IMR-90 (cell line): ENCODE measurements around the gene HMGB2. TPM values are rescaled to one million over a fixed set of nuclear protein-coding genes. Genes with fewer than 3 reads are reported as not detected.

Experiments used
- ATAC-seq: fragments of 200-7000 bp; cut with Tn5 transposase; 2 replicates; pipeline ENCODE4 v1.9.1; 2020; ENCODE audit warnings: low read depth, mild to moderate bottlenecking, moderate library complexity
- Bru-seq: library from RNA; stranded (reverse); fragments of 400-500 nt; gene quantifications from one replicate; lab custom pipeline; 2021; lab: Mats Ljungman, UMichigan
- BruChase-seq, 2 experiments: library from RNA; stranded (reverse); fragments of 400-500 nt; gene quantifications; one replicate each; lab custom pipeline; 2021; lab: Mats Ljungman, UMichigan
- BruUV-seq: library from RNA; stranded (reverse); fragments of 400-500 nt; replicated peaks from 2 replicates; lab custom pipeline; 2021; lab: Mats Ljungman, UMichigan
- CTCF ChIA-PET: fragments of 300-600 bp; formaldehyde crosslinking; extraction: SDS; loops from one replicate; lab custom pipeline; 2021; ENCODE audit warnings: antibody characterized with exemption; lab: Yijun Ruan, JAX
- POLR2A ChIA-PET: fragments of 300-600 bp; sonication (Branson Sonifier 250); formaldehyde crosslinking; loops from one replicate; lab custom pipeline; 2022; ENCODE audit warnings: antibody characterized with exemption; ENCODE audit not compliant: unreplicated experiment; lab: Charles Lee
- DNase-seq: peaks from one replicate; pipeline ENCODE4 v3.0.0; 2013
- H2AFZ ChIP-seq: replicated peaks from 2 replicates; pipeline ENCODE3; 2013; ENCODE audit warnings: low read length, mild to moderate bottlenecking; ENCODE audit not compliant: poor library complexity
- H2AK5ac ChIP-seq: 2 replicates; pipeline ENCODE4 v1.6.1; 2013; ENCODE audit warnings: low read depth, low read length, inconsistent platforms
- H2AK9ac ChIP-seq: replicated peaks from 2 replicates; pipeline ENCODE3; 2013; ENCODE audit warnings: mild to moderate bottlenecking, low read depth, low read length, moderate library complexity; ENCODE audit not compliant: poor library complexity
- H2BK120ac ChIP-seq: 2 replicates; pipeline ENCODE4 v1.6.1; 2013; ENCODE audit warnings: low read depth, low read length, inconsistent platforms
- H2BK15ac ChIP-seq: 3 replicates; pipeline ENCODE4 v1.6.1; 2013; ENCODE audit warnings: low read depth, low read length, inconsistent platforms
- H2BK20ac ChIP-seq: 2 replicates; pipeline ENCODE4 v1.6.1; 2013; ENCODE audit warnings: low read depth, mild to moderate bottlenecking, inconsistent platforms, low read length, moderate library complexity
- H2BK5ac ChIP-seq: 2 replicates; pipeline ENCODE4 v1.6.1; 2013; ENCODE audit warnings: mild to moderate bottlenecking, low read depth, low read length, inconsistent platforms; ENCODE audit not compliant: poor library complexity, severe bottlenecking
- H3K14ac ChIP-seq: replicated peaks from 2 replicates; pipeline ENCODE4 v1.6.1; 2013; ENCODE audit warnings: low read depth, low read length, inconsistent platforms
- H3K18ac ChIP-seq: 2 replicates; pipeline ENCODE4 v1.6.1; 2013; ENCODE audit warnings: low read depth, low read length, control low read depth
- H3K23ac ChIP-seq: 2 replicates; pipeline ENCODE4 v1.6.1; 2013; ENCODE audit warnings: low read depth, low read length, inconsistent platforms
- H3K27ac ChIP-seq: 2 replicates; pipeline ENCODE4 v1.5.1; 2013; ENCODE audit warnings: mild to moderate bottlenecking, control low read depth, low read length; ENCODE audit not compliant: insufficient read depth
- H3K27me3 ChIP-seq: 2 replicates; pipeline ENCODE4 v1.6.1; 2013; ENCODE audit warnings: low read length; ENCODE audit not compliant: control insufficient read depth, insufficient read depth
- H3K36me3 ChIP-seq: 2 replicates; pipeline ENCODE4 v1.6.1; 2013; ENCODE audit warnings: low read length, mixed read lengths; ENCODE audit not compliant: control insufficient read depth, insufficient read depth
- H3K4ac ChIP-seq: 2 replicates; pipeline ENCODE4 v1.6.1; 2013; ENCODE audit warnings: low read depth, low read length, inconsistent platforms
- H3K4me1 ChIP-seq: 2 replicates; pipeline ENCODE4 v1.6.1; 2013; ENCODE audit warnings: low read length, mixed read lengths; ENCODE audit not compliant: control insufficient read depth, insufficient read depth
- H3K4me2 ChIP-seq: 2 replicates; pipeline ENCODE4 v1.6.1; 2013; ENCODE audit warnings: low read depth, mild to moderate bottlenecking, control low read depth, low read length, moderate library complexity
- H3K4me3 ChIP-seq: 2 replicates; pipeline ENCODE4 v1.5.1; 2013; ENCODE audit warnings: low read depth, mild to moderate bottlenecking, control low read depth, low read length, moderate library complexity; ENCODE audit not compliant: insufficient read depth
- H3K56ac ChIP-seq: 2 replicates; pipeline ENCODE4 v1.6.1; 2013; ENCODE audit warnings: low read length, inconsistent platforms; ENCODE audit not compliant: insufficient read depth; ENCODE audit errors: extremely low read depth
- H3K79me1 ChIP-seq, 2 experiments: 2 replicates each; pipeline ENCODE4 v1.6.1; 2013; ENCODE audit warnings: low read length in 2 of 2, inconsistent platforms in 1 of 2, low read depth in 1 of 2
- H3K9ac ChIP-seq: 2 replicates; pipeline ENCODE4 v1.6.1; 2013; ENCODE audit warnings: low read depth, low read length, control low read depth
- H3K9me1 ChIP-seq: 2 replicates; pipeline ENCODE4 v1.6.1; 2013; ENCODE audit warnings: low read length, inconsistent platforms; ENCODE audit not compliant: insufficient read depth
- H3K9me3 ChIP-seq: 2 replicates; pipeline ENCODE4 v1.6.1; 2013; ENCODE audit warnings: low read length; ENCODE audit not compliant: control insufficient read depth, insufficient read depth
- H4K20me1 ChIP-seq: 2 replicates; pipeline ENCODE4 v1.6.1; 2013; ENCODE audit warnings: low read length, inconsistent platforms; ENCODE audit not compliant: insufficient read depth
- H4K5ac ChIP-seq: 2 replicates; pipeline ENCODE4 v1.6.1; 2013; ENCODE audit warnings: mild to moderate bottlenecking, low read depth, low read length, control low read depth
- H4K8ac ChIP-seq, 2 experiments: 2 replicates each; pipeline ENCODE4 v1.6.1; 2013; ENCODE audit warnings: low read depth in 2 of 2, low read length in 2 of 2, control low read depth in 1 of 2, inconsistent platforms in 1 of 2
- H4K91ac ChIP-seq: 2 replicates; pipeline ENCODE4 v1.6.1; 2013; ENCODE audit warnings: low read depth, low read length, inconsistent platforms; ENCODE audit not compliant: insufficient read depth
- BHLHE40 ChIP-seq: fragments of 150-350 bp; IDR thresholded peaks from 2 replicates; pipeline ENCODE4 v1.6.1; 2016; ENCODE audit warnings: mild to moderate bottlenecking, low read depth, low read length
- CEBPB ChIP-seq: IDR thresholded peaks from 2 replicates; pipeline ENCODE4 v1.6.1; 2012; ENCODE audit warnings: low read depth, low read length, improper control_type of control experiment
- FOS ChIP-seq: fragments of 150-350 bp; IDR thresholded peaks from 2 replicates; pipeline ENCODE4 v1.6.1; 2016; ENCODE audit warnings: low read depth, low read length
- MAFK ChIP-seq: IDR thresholded peaks from 2 replicates; pipeline ENCODE4 v1.6.1; 2012; ENCODE audit warnings: low read depth, low read length, improper control_type of control experiment
- MAZ ChIP-seq: IDR thresholded peaks from 2 replicates; pipeline ENCODE4 v1.6.1; 2012; ENCODE audit warnings: low read depth, mild to moderate bottlenecking, low read length, improper control_type of control experiment, moderate library complexity, borderline replicate concordance
- MXI1 ChIP-seq: IDR thresholded peaks from 2 replicates; pipeline ENCODE4 v1.6.1; 2012; ENCODE audit warnings: low read depth, mild to moderate bottlenecking, low read length, moderate library complexity, borderline replicate concordance
- POLR2A ChIP-seq: IDR thresholded peaks from 2 replicates; pipeline ENCODE4 v1.6.1; 2012; ENCODE audit warnings: mild to moderate bottlenecking, low read depth, low read length
- RAD21 ChIP-seq: IDR thresholded peaks from 2 replicates; pipeline ENCODE4 v1.6.1; 2012; ENCODE audit warnings: low read length, improper control_type of control experiment
- RCOR1 ChIP-seq: IDR thresholded peaks from 2 replicates; pipeline ENCODE4 v1.6.1; 2012; ENCODE audit warnings: mild to moderate bottlenecking, low read length, improper control_type of control experiment; ENCODE audit not compliant: insufficient replicate concordance
- SMC3 ChIP-seq: fragments of 150-350 bp; IDR thresholded peaks from 2 replicates; pipeline ENCODE4 v1.6.1; 2016; ENCODE audit warnings: low read depth, mild to moderate bottlenecking, antibody characterized with exemption, low read length, moderate library complexity
- WGBS, 2 experiments: methylation state at CpG; one replicate each; pipeline versions ENCODE4 v1.1.5 to v1.1.7; 2013; ENCODE audit warnings: missing lambda C conversion rate in 2 of 2; ENCODE audit not compliant: insufficient read length in 1 of 2; ENCODE audit errors: extremely low coverage in 2 of 2; 5-methylcytosine and 5-hydroxymethylcytosine counted together
- dilution Hi-C: fragments of 300-500 bp; cut with HindIII; formaldehyde crosslinking; loops from one replicate; pipeline ENCODE4 v1.14.3; 2018; ENCODE audit warnings: low sequenced_read_pairs; ENCODE audit not compliant: unreplicated experiment
- in situ Hi-C: fragments of 300-500 bp; cut with MboI; formaldehyde crosslinking; loops from 3 replicates; pipeline ENCODE4 v1.14.3; 2019; ENCODE audit warnings: low sequenced_read_pairs, inconsistent platforms, mixed read lengths
- intact Hi-C: fragments of 100-400 bp; cut with micrococcal nuclease; formaldehyde crosslinking; loops from 2 replicates; pipeline ENCODE4 v1.10.0; 2022
- long read RNA-seq: library from polyadenylated mRNA; unstranded; transcript quantifications from one replicate; pipeline ENCODE4 v2.0.0, GENCODE V29; 2021; ENCODE audit not compliant: unreplicated experiment
- polyA plus RNA-seq, 3 experiments: library from polyadenylated mRNA; depleted of rRNA; stranded (reverse); fragments of >200 nt; gene quantifications; 2 replicates each; pipeline ENCODE4 v1.2.3, GENCODE V29; 2012; ENCODE audit warnings: low replicate concordance in 1 of 3
- total RNA-seq: library from RNA; depleted of rRNA; stranded (reverse); fragments of >200 nt; gene quantifications from 2 replicates; pipeline ENCODE4 v1.2.3, GENCODE V29; 2012; rRNA removed
- TF ChIP-seq, protein P1 (sequence below): fragments of 150-350 bp; IDR thresholded peaks from 2 replicates; pipeline ENCODE4 v1.6.1; 2017; ENCODE audit warnings: mild to moderate bottlenecking, antibody characterized with exemption, low read length, low read depth

The HMGB2 gene
- total RNA-seq (49.3 and 112 TPM in 2 replicates), polyA plus RNA-seq (2012; rRNA removed) (83.2 and 106 TPM in 2 replicates), Bru-seq, nascent RNA (percentile 81 among the genes with signal in this experiment), BruChase-seq, experiment 1, labeled RNA remaining after a 6-hour chase (percentile 71 among the genes with signal in this experiment), BruChase-seq, experiment 2, labeled RNA remaining after a 2-hour chase (percentile 87 among the genes with signal in this experiment)
- polyA plus RNA-seq (2012; cell fraction: cytosol; rRNA removed): 19.0 and 21.0 TPM in 2 replicates
- polyA plus RNA-seq (2012; cell fraction: nucleus; rRNA removed; ENCODE audit: low replicate concordance): 9.2 and 30.2 TPM in 2 replicates
- long read RNA-seq, transcript HMGB2-201 (5 exons, 1,889 nt): major isoform, 11 of 15 reads
- long read RNA-seq, partial matches to known transcripts: 0 of 15 reads
- long read RNA-seq, other reads (novel, unspliced or antisense): 3 of 15 reads

DNA sequence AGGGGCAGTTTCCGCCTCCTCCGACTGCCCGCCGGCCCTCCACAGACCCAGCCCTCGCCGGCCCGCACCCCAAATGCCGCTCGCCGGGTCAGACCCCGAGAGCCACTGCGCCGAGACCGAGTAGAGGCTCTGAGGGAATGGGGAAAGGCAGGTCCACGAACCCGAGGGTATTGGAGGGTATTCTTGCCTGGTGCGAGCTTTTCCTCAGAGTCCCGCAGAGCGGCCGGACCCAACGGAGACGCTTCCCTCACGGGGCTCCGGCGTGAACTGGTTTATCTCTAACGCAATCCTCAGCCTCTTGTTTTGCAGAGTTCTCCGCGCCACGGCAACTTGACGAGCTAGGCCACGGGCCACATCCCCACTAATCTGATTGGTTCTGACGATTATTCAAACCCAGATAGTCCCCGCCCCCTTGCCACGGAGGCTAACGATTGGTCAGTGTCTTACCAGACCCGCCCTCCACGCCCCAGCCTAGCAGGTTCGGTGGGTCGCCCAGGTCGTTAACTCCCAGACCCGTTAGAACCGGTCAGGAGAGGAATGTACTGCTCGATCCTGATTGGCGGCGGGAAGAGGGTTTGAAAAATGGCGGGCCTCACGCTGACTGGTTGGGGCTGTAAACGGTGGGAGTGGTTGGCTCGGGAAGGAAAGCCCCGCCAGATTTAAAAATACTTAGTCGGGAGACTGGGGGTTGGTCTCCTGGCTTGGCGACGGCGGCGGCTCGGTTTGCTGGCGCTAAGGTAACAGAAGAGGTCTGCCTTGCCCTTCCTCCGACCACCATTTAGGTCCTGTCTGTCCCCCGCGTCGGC lies at the start of gene HMGB2:
Gene HMGB2 (minus strand): TSS at position 274 of the 806 bp plus-strand sequence. CDS start 709 bp downstream, outside the sequence.
- H4K5ac ChIP-seq: peak within 1 kb of the TSS; percentile 21
- peak within 1 kb of the TSS; percentile 91 for H3K56ac ChIP-seq
- peak within 1 kb of the TSS; percentile 100 for H2AK9ac ChIP-seq
- H4K8ac ChIP-seq: peak within 1 kb of the TSS; percentile 65 to 69; a peak in 3 of 4 replicates
- ATAC-seq: peak; percentile 94
- peak within 1 kb of the TSS; percentile 87 for H3K4ac ChIP-seq
- CTCF ChIA-PET: no interaction called here
- DNase-seq: peak; percentile 100
- no peaks in the 10 kb centered on the region for H3K27me3 ChIP-seq
- no peaks in the 10 kb centered on the region; the same call in 1 of the 2 replicates for H3K9me1 ChIP-seq
- H3K36me3 ChIP-seq: peaks cover 4% of the 10 kb centered on the region
- peak within 1 kb of the TSS; percentile 44; the same call in 1 of the 2 replicates for H2BK120ac ChIP-seq
- H3K4me1 ChIP-seq: no peaks in the 10 kb centered on the region
- H2AK5ac ChIP-seq: peak within 1 kb of the TSS; percentile 74
- H3K27ac ChIP-seq: peak within 1 kb of the TSS; percentile 89
- TF ChIP-seq MAFK (no peak), FOS (no peak; the same call in 1 of the 2 replicates), BHLHE40 (0 out of 2 replicates have a peak, but pooled peaks have one; percentile 4), MAZ (peak; percentile 35; the same call in 1 of the 2 replicates), RAD21 (no peak), POLR2A (peak; percentile 98), CEBPB (peak; percentile 81), RCOR1 (no peak), MXI1 (peak; percentile 87), SMC3 (no peak)
- TF ChIP-seq, protein P1, sequence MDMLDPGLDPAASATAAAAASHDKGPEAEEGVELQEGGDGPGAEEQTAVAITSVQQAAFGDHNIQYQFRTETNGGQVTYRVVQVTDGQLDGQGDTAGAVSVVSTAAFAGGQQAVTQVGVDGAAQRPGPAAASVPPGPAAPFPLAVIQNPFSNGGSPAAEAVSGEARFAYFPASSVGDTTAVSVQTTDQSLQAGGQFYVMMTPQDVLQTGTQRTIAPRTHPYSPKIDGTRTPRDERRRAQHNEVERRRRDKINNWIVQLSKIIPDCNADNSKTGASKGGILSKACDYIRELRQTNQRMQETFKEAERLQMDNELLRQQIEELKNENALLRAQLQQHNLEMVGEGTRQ: peak; percentile 71
- H2BK5ac ChIP-seq: peak within 1 kb of the TSS; percentile 86
- no peaks in the 10 kb centered on the region for H3K9me3 ChIP-seq
- peak within 1 kb of the TSS; percentile 93 for H2AFZ ChIP-seq
- peak within 1 kb of the TSS; percentile 88 for H3K23ac ChIP-seq
- H2BK15ac ChIP-seq: no peak within 1 kb of the TSS
- H4K91ac ChIP-seq: peak within 1 kb of the TSS; percentile 97
- intact Hi-C loops (loop anchor here (1.0 to 5.0 kb wide), 3 partner anchors 36 to 155 kb away; partner anchors contain the start of gene SAP30), dilution Hi-C loops (no loop called here), in situ Hi-C loops (no loop called here)
- H3K14ac ChIP-seq: peak within 1 kb of the TSS; percentile 89
- 1% methylated on average over 26 of the region's 61 CpGs; no CpG with 5 or more reads in 1 of the 2 experiments for WGBS, 2 experiments
- H2BK20ac ChIP-seq: no peak within 1 kb of the TSS
- H3K4me3 ChIP-seq: peak within 1 kb of the TSS; percentile 75
- no TSS peak for BruUV-seq
- POLR2A ChIA-PET: interaction anchor here (0.6 to 1.2 kb wide), 6 partner anchors 12 to 40 kb away, joined by 3 to 5 read pairs (median 4); partner anchors contain the start of gene SAP30
- H3K79me1 ChIP-seq: peaks cover 0 to 4% of the 10 kb centered on the region in 2 experiments; a peak in 3 of 4 replicates
- H3K18ac ChIP-seq: peak within 1 kb of the TSS; percentile 28; the same call in 1 of the 2 replicates
- peak within 1 kb of the TSS; percentile 93 for H3K9ac ChIP-seq
- no peaks in the 10 kb centered on the region for H4K20me1 ChIP-seq
- H3K4me2 ChIP-seq: peak within 1 kb of the TSS; percentile 99
